ENCODE results near the gene DOCK10.

Gene DOCK10

GRCh38 chr2:225009768-225010167 lies 32.5 kb downstream of the DOCK10 start:
- DNase-seq, result no peak

DNA sequence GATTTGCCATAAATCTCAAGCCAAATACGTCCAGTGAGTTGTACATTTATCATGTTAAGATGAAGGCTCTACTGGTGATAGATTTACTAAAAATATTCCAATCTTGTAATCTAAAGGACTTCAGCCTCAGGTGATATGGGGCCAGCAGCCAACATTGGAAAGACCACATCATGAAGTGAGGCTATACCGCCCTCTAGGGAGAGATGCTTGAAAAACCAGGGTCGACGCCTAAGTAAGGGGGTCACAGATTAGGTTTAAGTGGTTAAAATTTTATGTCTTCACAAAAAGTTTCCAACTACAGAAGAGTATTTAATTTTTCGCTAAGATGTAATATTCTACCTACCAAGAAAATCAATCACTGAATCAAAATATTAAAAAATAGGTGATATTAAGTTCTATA lies 33.3 kb downstream of the DOCK10 start:
- no peak for DNase-seq

GRCh38 chr2:225008179-225008856 lies 34.0 kb downstream of the DOCK10 start:
- DNase-seq, result no peak

DNA sequence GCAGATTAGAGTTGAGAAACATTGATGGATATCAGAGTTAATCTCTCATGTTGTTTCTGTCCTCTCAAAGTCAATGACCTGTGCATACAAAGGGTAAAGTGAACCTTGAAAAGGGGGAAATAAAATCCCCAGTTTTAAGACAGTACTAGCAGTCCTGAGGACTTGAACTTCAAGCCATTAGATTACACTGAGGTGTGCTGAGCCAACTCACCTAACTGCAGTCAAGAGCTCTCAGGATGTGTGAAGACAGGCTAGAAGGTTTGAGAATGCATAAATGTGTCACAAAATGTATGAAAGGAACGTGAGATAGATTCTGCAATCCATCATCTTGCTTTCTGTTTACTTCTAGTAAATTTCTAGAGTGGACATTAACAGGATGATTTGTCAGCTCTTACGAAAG lies 35.5 kb downstream of the DOCK10 start:
- no peak for DNase-seq

DNA sequence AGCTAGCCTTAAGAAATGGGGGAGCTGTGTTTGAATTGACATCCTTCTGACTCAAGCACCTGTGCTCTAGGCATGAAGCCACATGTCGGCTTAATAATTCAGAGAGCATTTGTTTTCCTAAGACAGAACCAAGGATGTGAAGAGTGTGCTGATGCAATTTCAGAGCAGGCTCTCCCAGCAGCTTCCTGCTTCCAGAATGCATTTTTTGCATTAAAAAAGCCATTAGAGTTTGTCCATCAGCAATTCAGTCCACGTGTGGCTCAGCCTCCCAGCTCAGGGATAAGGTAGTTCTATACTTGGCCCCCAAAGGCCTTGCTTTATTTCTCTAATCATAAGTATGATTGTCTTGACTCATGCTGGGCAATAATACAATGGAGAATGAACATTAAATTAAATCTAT lies 37.7 kb downstream of the DOCK10 start:
- DNase-seq, result no peak

GRCh38 chr2:225002656-225003045 lies 39.6 kb downstream of the DOCK10 start:
- DNase-seq, result no peak

DNA sequence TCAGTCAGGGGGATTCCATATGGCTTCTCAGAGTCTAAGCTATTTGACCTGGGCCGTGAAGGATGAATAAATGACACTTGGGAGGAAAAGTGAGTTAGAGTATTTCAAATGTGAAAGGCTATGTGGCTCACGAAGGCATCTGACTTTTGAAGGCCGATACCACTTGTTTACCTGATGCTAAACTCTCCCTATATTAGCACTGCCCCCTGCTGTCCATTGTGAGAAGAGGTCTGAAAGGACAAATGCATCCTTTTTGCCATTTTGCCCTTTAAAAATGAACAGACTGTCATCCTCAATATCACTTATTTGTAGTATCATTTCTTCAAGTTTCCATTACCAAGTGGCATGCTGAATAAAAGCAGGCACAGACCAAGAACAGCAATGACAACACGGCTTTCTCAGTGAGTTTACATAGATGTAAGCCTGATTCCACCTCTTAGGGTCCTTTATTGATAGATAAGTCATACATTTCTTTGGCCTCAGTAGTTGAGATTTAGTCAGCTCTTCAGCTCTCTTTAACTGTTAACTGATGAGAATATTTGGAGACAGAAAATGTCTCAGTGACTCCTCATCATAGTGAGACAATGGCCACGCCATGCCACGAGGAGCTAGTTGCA lies 40.1 kb downstream of the DOCK10 start:
- peak; percentile 38 for DNase-seq

GRCh38 chr2:224999754-225000153 lies 42.5 kb downstream of the DOCK10 start:
- no peak for DNase-seq

DNA sequence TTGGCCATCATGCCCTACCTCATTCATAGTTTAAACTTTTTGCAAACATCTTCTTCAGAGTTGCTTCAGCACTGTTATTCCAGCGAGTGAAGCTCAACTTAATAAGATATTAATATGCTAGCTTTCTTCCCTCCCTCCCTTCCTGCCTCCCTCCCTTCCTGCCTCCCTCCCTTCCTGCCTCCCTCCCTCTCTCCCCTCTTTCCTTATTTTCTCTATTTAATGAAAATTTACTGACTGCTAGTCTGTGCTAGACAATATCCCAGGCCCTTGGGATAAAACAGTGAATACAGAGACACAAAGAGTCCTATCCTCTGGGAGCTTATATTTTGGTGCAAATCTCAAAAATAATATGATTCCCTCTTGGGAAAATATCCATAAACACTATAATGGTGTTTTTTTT lies 42.9 kb downstream of the DOCK10 start:
- no peak for DNase-seq

DNA sequence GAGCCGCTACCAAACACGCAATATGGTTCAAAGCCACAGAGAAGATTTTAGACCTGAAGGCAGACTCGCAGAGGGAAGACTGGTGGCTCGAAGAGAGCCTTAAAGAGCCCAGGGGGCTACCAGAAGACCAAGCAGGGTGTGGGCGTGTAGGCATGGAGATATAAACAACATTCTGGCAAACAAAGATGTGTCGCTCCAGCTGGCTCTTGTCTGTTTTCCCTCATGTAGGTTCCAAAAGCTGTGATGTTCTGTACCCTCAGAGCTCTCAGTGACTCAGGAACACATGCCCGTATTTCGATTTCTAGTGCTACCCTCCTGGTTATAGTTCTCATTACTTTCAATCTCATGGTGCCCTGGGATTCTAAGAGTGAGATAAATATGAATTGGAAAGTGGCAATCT lies 44.5 kb downstream of the DOCK10 start:
- DNase-seq, result no peak

GRCh38 chr2:224995419-224995818 lies 46.8 kb downstream of the DOCK10 start:
- no peak for DNase-seq

DNA sequence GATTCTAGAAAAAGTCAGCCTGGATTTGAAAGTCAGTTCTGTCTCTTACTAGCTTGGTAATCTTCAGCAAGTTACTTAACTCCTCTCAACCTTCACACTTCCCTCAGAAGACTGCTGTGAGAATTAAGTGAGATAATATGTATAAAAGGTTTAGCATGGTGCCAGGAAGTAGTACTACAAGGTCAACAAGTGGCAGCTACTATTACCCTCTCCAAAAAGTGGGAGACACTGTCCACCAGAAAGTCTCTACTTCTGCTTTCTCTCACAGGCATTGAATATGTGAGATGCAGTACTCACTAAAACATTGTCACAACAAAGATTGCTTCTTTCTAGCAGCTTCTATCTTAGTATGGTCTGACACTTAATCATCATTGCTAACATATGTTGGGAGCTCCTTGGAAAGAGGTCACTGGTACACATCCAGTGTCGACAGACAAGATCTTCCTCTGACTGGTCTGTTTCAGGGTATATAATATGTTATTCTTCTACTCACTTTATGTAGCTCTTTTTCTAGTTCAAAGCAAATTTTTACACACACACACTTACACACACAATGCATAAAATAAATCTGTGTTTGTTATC lies 47.9 kb downstream of the DOCK10 start:
- no peak for DNase-seq

DNA sequence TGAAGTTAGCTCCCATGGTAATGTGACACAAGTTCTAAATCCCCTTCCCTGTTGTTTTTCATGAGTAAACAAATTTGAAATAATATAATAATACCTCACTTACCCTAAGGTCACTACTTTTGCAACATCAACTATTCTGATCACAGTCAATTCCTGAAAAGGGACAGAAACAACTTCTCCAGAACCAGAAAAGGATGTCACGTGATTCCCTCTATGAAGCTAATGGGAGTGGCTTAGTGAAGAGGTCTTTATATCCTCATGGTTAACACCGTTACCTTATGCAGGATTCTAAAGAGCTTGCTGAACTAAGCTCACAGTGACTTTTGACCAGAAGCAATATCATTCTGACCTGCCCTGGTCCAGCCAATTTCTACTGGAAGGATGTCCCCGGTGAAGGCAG lies 51.6 kb downstream of the DOCK10 start:
- DNase-seq, result no peak

DNA sequence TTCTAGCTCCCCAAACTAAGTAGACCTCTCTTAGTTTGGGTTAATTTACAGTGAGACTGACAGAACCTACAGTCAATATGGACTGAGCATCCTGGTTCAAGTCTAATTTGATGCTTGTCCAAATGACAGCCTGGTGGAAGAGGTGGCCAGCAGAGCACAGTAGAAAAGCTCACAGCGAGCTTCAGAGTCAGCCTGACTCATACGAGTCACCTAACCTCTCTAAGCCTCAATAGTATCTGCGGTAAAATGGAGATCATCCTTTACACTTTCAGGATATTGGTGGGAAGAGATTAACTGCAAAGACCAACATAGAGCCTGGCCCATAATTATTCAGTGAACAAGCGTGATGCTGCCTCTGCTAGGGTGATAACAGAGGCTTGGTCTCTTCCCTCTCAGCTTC lies 54.5 kb downstream of the DOCK10 start:
- no peak for DNase-seq

DNA sequence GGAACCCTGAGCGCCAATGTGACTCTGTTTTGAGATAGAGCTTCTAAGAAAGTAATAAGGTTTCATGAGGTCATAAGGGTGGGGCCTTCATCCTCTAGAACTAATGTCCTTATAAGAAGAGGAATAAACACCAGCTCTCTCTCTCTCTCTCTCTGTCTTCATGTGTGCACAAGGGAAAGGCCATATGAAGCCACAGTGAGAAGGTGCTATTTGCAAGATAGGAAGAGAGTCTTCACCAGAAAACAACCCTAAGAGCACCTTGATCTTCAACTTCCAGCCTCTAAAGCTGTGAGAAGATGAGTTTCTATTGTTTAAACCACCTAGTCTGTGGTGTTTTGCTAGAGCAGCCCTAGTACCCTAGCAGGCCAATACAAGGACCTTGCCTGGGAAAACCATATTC lies 55.8 kb downstream of the DOCK10 start:
- DNase-seq, result no peak

GRCh38 chr2:224984637-224985036 lies 57.6 kb downstream of the DOCK10 start:
- no peak for DNase-seq

- no peak for DNase-seq
Measured at GRCh38 chr2:224983712-224984554, 58.3 kb downstream of the DOCK10 start.

DNA sequence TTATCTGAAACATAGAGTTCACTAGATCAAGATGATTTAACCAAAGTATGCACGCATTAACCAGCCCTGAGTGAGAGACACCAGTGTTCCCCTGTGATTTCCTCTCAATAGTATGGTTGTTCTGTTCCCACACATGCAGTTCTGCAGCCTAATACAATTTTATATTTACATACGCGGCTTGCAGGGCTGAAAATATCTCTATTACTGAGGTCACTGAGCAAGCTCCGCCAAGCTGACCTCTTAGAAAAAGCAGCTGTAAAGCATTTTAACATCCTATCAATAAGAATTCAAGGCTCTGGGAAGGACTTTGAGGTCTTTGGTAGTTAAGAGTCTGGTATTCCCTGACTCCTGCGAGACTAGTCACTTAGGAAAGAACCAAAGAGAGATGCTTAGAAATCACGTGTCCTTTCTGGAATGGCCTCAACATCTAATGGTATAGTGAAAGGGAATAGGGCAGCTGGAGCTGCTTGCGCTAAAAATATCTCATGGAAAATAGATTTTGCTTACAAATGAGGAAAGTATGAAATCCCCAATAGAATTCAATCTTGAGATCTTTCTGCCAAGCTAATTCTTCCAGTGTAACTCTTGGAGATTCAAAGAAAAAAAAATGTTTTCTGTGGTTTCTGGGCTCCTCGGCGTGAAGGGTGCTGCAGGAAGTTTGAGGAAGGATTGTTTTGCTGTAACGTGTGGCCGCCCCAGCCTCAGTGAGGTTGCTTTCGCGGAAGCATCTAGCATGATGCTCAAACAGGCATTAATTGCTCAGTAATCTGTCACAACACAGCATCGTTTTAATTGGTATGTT lies 59.2 kb downstream of the DOCK10 start:
- no peak for DNase-seq

GRCh38 chr2:224982226-224982625 lies 60.0 kb downstream of the DOCK10 start:
- no peak for DNase-seq

GRCh38 chr2:224976629-224977525 lies 65.4 kb downstream of the DOCK10 start:
- no peak for DNase-seq

DNA sequence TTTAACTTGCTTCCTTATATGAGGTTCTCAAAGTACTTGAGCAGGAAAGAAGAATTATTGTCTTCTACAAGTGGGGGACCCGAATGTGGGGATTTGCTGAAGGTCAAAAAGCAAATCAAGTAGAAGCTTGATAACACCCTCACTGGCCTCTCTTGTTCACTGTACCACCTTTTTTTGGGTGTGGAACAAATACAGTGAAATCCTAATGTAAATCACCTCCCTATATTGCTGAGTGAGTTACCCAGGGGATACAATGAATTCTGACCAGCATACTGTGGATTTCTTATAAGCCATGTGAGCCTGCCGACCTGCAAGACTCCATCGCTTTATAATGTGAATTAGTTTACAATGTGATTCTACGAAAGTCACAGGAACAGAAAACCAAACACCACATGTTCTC lies 66.5 kb downstream of the DOCK10 start:
- DNase-seq, result no peak

Measured in NCI-H524 treated with DMSO at 0.1 percent for 48 hours (cell line).